Vagina (tissue), 2 donors: Measurements from ENCODE around the gene FER1L5.

Source experiments
- CTCF ChIP-seq, 3 experiments: fragments of 450-650 bp in 2 of 3; fragments of 200-600 bp in 1 of 3; sonication (generic) in 1 of 3; IDR thresholded peaks; one replicate each; pipeline ENCODE4 v1.5.1; 2017 to 2019; ENCODE audit warnings: antibody characterized with exemption in 3 of 3, mild to moderate bottlenecking in 2 of 3, moderate library complexity in 2 of 3
- POLR2A ChIP-seq, 2 donors: fragments of 450-650 bp; IDR thresholded peaks; one replicate each; pipeline ENCODE4 v1.6.1; 2017; ENCODE audit warnings: antibody characterized with exemption in 2 of 2, mild to moderate bottlenecking in 2 of 2, moderate library complexity in 2 of 2

- TF ChIP-seq CTCF (IDR thresholded peaks at IDR 0.05) (no peak), POLR2A (IDR thresholded peaks at IDR 0.05) (no peak)
Measured at GRCh38 chr2:96602330-96602823, 40.2 kb upstream of the FER1L5 start.
